Neural progenitor cell (in vitro differentiated cells): ENCODE measurements around the gene OMP.

Source experiments
- EZH2 ChIP-seq: fragments of 200-600 bp; sonication (generic); IDR thresholded peaks from 2 replicates; pipeline ENCODE4 v1.6.1; 2017; ENCODE audit warnings: antibody characterized with exemption, mild to moderate bottlenecking, moderate library complexity
- EZH2phosphoT487 ChIP-seq: fragments of 200-600 bp; sonication (generic); IDR thresholded peaks from 2 replicates; pipeline ENCODE4 v1.6.1; 2017; ENCODE audit warnings: antibody characterized with exemption
- TF ChIP-seq, protein P1 (sequence below): fragments of 200-600 bp; sonication (generic); IDR thresholded peaks from 2 replicates; pipeline ENCODE4 v1.5.1; 2017; ENCODE audit warnings: antibody characterized with exemption, mild to moderate bottlenecking

DNA sequence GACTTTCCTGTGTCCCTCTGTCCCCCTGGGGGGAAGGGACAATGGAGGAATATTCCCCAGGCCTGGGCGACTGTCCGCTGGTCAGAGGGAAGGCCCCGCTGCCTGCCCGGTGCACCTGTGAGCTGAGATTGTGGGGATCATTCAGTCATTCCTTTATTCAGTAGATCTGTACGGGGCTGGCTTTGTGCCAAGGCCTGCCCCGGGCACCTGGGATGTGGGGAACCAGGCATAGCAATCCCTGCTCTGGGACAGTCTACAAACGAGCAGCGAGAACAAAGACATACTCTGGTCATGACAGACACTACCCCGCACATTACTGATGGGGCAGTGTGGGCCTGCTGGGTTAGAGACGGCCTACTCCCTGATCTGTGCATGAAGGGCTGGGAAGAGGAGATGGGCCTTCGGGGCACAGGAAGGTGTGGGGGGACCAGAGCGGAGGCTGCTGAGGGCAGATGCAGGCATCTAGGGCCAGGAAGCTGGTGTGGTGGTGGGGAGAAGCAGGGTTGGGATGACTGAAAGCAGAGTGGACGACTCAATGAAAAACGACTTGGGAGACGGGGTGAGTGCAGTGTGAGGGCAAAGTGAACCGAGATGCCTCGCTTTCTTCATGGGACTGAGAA is 23.6 kb downstream of the OMP start:
- TF ChIP-seq EZH2 (no peak), EZH2phosphoT487 (no peak)
- TF ChIP-seq, protein P1, sequence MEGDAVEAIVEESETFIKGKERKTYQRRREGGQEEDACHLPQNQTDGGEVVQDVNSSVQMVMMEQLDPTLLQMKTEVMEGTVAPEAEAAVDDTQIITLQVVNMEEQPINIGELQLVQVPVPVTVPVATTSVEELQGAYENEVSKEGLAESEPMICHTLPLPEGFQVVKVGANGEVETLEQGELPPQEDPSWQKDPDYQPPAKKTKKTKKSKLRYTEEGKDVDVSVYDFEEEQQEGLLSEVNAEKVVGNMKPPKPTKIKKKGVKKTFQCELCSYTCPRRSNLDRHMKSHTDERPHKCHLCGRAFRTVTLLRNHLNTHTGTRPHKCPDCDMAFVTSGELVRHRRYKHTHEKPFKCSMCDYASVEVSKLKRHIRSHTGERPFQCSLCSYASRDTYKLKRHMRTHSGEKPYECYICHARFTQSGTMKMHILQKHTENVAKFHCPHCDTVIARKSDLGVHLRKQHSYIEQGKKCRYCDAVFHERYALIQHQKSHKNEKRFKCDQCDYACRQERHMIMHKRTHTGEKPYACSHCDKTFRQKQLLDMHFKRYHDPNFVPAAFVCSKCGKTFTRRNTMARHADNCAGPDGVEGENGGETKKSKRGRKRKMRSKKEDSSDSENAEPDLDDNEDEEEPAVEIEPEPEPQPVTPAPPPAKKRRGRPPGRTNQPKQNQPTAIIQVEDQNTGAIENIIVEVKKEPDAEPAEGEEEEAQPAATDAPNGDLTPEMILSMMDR = no peak
